Retinal pigment epithelial cell (primary cell): Measurements from ENCODE around the gene RBM43.
"Not testable (repeated sequence)": the region's sequence is repeated elsewhere in the genome, so short reads cannot be mapped to it uniquely, and the experiment has no call there.

ENCODE experiments used
- DNase-seq: peaks from one replicate; pipeline ENCODE4 v3.0.0-alpha.2; 2010; ENCODE audit warnings: low read depth
- H3K4me3 ChIP-seq: 2 replicates; pipeline ENCODE4 v1.5.1; 2011; ENCODE audit warnings: mild to moderate bottlenecking, low read length, control low read depth, moderate library complexity
- TF ChIP-seq, protein P1 (sequence below): conservative IDR thresholded peaks from 2 replicates; pipeline ENCODE4 v1.5.1; 2011; ENCODE audit warnings: low read depth, low read length, control low read depth, inconsistent platforms

The RBM43 gene

GRCh38 chr2:151240433-151240832 lies 21.2 kb downstream of the RBM43 start:
- TF ChIP-seq, protein P1, sequence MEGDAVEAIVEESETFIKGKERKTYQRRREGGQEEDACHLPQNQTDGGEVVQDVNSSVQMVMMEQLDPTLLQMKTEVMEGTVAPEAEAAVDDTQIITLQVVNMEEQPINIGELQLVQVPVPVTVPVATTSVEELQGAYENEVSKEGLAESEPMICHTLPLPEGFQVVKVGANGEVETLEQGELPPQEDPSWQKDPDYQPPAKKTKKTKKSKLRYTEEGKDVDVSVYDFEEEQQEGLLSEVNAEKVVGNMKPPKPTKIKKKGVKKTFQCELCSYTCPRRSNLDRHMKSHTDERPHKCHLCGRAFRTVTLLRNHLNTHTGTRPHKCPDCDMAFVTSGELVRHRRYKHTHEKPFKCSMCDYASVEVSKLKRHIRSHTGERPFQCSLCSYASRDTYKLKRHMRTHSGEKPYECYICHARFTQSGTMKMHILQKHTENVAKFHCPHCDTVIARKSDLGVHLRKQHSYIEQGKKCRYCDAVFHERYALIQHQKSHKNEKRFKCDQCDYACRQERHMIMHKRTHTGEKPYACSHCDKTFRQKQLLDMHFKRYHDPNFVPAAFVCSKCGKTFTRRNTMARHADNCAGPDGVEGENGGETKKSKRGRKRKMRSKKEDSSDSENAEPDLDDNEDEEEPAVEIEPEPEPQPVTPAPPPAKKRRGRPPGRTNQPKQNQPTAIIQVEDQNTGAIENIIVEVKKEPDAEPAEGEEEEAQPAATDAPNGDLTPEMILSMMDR = no peak
- no peak for DNase-seq

GRCh38 chr2:151239624-151240023 lies 22.0 kb downstream of the RBM43 start:
- no peak overlapping the region for H3K4me3 ChIP-seq
- TF ChIP-seq, protein P1 = no peak
- DNase-seq = no peak

More at GRCh38 chr2:151240433-151240832, 21.2 kb downstream of the RBM43 start:
- no peak overlapping the region for H3K4me3 ChIP-seq

DNA sequence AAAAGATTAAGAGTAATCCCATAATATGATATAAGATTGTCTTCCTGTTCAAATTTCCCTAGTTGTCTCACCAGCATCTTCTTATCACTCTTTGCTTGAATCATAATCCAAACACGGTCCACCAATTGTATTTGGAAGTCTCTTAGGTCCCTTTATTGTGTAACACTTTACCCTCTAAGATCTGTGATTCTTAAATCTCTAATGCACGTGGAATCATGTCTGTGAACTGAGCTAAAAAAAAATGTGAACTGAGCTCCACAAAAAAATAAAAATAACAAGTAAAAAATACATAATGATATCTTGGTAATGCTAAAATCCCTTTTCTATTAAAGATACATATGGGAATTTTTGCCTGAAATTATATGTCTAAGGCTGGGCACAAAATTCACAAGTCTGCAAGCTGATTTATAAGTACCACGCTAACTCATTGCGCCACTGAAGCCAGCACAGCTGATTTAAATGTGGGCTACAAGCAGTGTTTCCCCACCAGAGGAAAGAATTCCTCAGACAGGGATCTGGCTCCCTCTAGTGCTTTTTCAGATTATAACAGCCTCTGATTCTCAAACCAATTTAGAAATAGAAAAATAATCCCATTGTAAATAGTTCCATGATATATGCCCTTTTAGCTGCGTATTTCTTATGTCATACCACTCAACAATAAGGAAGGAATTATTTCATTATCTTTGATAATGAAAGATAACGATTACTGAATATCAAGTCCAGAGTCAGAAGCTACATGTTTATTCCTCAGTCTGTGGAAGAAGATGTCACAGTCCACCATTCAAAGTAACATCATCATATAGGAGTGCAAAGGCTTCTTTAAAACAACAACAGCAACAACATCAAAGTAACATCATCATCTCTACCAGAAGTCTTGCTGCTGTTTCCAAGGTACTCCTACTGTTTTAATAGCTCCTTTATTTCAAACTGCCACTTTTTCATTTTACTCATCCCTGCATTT lies 22.9 kb downstream of the RBM43 start:
- no peak overlapping the region for H3K4me3 ChIP-seq
- DNase-seq = peak; percentile 68
- TF ChIP-seq, protein P1 = peak; percentile 72

GRCh38 chr2:151237422-151238025 lies 24.1 kb downstream of the RBM43 start:
- DNase-seq = no peak
- TF ChIP-seq, protein P1 = no peak

DNA sequence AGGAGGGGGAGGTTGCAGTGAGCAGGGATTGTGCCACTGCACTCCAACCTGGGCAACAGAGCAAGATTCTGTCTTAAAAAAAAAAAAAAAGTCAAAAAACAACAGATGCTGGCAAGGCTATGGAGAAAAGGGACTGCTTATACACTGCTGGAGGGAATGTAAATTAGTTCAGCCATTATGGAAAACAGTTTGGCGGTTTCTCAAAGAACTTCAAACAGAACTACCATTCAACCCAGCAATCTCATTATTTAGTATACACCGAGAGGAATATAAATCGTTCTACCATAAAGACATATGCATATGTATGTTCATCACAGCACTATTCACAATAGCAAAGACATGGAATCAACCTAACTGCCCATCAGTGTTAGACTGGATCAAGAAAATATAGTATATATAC lies 27.9 kb downstream of the RBM43 start:
- not testable (repeated sequence) for DNase-seq, H3K4me3 ChIP-seq

More at GRCh38 chr2:151237422-151238025, 24.1 kb downstream of the RBM43 start:
- H3K4me3 ChIP-seq = no peak overlapping the region

DNA sequence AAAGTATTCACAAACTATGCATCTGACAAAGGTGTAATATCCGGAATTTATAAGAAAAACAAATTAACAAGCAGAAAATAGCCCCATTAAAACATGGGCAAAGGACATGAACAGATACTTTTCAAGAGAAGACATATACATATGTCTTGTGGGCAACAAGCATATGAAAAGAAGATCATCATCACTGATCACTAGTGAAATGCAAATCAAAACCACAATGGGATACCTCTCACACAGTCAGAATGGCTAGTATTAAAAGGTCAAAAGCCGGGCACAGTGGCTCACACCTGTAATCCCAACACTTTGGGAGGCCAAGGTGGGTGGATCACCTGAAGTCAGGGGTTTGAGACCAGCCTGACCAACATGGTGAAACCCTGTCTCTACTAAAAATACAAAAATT lies 28.4 kb downstream of the RBM43 start:
- H3K4me3 ChIP-seq, DNase-seq: not testable (repeated sequence)

GRCh38 chr2:151230627-151231140 lies 31.0 kb downstream of the RBM43 start:
- H3K4me3 ChIP-seq = no peak overlapping the region
- no peak for DNase-seq
- TF ChIP-seq, protein P1 = no peak
